ENCODE results near the gene RASAL3. TPM values are rescaled to one million over a fixed set of nuclear protein-coding genes. Genes with fewer than 3 reads are reported as not detected.

The RASAL3 gene
- total RNA-seq (2021) (1.1 TPM in 2 replicates), Bru-seq, nascent RNA (percentile 25 among the genes with signal in this experiment), BruChase-seq, experiment 1, labeled RNA remaining after a 2-hour chase (percentile 27 among the genes with signal in this experiment), BruChase-seq, experiment 2, labeled RNA remaining after a 6-hour chase (percentile 44 among the genes with signal in this experiment)
- long read RNA-seq, partial matches to known transcripts, result 18 of 34 reads
- long read RNA-seq, other reads (novel, unspliced or antisense), result 16 of 34 reads

DNA sequence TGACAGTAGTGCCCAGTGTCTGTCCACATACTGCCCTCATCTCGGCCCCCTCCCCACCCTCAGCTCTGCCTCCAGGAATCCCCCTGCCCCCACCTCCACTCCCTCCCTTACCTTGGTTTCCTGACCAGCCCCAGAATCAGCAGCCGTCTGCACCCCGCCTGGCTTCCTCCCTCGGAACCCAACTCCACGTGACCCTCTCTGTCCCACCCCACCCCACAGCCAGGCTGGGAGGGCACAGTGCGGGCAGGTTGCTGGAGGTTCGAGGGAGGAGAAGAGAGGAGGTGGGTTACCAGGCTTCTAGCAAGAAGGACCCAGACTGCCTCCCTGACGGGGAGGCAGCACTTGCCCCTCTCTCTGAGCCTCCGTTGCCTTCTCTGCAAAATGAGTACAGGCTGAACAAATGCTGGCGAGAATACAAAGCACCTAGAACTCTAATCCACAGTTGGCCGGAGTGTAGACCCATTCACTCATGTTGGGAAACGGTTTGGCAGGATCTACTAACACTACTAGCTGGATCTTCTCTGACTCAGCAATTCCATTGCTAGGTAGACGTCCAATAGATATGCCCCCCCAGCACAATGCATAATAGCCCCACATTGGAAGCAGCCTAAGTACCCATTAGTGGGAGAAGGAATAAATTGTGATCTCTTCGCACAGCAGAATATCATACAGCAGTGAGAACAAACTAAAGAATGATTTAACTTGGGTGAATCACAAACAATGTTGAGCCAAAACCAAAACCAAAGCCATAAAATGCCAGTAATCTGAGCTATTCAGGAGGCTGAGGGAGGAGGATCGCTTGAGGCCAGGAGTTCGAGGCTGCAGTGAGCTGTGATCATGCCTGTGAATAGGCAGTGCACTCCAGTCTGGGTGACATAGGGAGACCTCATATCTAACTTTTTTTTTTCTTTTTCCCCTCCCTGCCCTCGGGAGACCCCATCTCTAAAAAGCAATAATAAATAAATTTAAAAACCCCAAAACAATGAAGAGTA lies at the start of gene RASAL3:
Gene RASAL3, minus strand, starts transcription at position 151 of the 992 bp plus-strand sequence. CDS start 186 bp downstream, outside the sequence.
- CTCF ChIA-PET, result no interaction called here
- Histone ChIP-seq H3K4me1 (ENCODE audit: insufficient read depth, low read length, poor library complexity, severe bottlenecking) (peaks cover 14% of the 10 kb centered on the region), H3K9me3 (ENCODE audit: low read depth, low read length, poor library complexity, severe bottlenecking) (no peaks in the 10 kb centered on the region), H3K27ac (ENCODE audit: low read depth, low read length, poor library complexity, severe bottlenecking) (peak within 1 kb of the TSS; percentile 13), H3K36me3 (ENCODE audit: insufficient read depth, low read length, poor library complexity, severe bottlenecking) (no peaks in the 10 kb centered on the region), H3K4me3 (ENCODE audit: low read depth, low read length, poor library complexity, severe bottlenecking) (no peak within 1 kb of the TSS), H3K27me3 (replicated peaks; ENCODE audit: insufficient read depth, low read depth, low read length, poor library complexity) (no peaks in the 10 kb centered on the region)
- TF ChIP-seq, protein P1, sequence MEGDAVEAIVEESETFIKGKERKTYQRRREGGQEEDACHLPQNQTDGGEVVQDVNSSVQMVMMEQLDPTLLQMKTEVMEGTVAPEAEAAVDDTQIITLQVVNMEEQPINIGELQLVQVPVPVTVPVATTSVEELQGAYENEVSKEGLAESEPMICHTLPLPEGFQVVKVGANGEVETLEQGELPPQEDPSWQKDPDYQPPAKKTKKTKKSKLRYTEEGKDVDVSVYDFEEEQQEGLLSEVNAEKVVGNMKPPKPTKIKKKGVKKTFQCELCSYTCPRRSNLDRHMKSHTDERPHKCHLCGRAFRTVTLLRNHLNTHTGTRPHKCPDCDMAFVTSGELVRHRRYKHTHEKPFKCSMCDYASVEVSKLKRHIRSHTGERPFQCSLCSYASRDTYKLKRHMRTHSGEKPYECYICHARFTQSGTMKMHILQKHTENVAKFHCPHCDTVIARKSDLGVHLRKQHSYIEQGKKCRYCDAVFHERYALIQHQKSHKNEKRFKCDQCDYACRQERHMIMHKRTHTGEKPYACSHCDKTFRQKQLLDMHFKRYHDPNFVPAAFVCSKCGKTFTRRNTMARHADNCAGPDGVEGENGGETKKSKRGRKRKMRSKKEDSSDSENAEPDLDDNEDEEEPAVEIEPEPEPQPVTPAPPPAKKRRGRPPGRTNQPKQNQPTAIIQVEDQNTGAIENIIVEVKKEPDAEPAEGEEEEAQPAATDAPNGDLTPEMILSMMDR (conservative IDR thresholded peaks at IDR 0.05; ENCODE audit: low read depth, low read length), result no peak
- TF ChIP-seq EZH2 (IDR thresholded peaks at IDR 0.05; ENCODE audit: borderline replicate concordance, low read depth, low read length, poor library complexity, severe bottlenecking), result no peak
- POLR2A ChIA-PET (ENCODE audit: low non-redundant PET), result no interaction called here
- BruUV-seq (replicated peaks), result no TSS peak
- DNase-seq (ENCODE audit: low spot score), result no peak
- intact Hi-C loops (cut with micrococcal nuclease; ENCODE audit: unreplicated experiment), result no loop called here

DNA sequence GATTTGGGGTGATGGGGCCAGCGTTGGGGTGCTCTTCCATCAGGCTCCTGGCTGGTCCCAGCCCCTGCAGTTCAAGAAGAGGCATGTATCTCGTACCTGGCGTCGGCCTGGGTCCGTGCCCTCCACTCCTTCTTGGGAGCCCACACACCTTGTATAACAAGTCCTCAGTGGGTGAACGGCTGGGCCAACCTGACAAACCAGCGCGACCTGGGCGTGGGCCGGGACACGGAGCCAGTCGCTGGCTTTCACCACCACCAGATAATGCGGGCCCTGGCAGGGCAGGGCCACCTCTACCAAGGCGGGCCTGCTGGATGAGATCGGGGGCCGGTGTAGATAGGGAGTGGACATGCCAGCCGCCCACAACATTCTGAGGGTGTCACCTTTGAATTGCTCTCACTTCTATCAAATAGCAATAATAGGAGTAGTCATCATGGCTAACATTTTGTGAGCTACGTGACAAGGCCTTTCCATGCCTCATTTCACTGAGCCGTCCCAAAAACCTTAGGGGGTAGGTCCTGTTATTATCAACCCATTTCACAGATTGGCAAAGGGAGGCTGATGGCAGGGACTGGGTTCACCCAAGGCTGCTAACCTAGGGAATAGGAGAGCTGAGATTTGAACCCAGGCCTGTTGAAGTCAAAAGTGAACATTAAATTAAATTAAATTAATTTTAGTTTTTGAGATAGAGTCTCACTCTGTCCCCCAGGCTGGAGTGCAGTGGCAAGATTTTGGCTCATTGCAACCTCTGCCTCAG lies 47.5 kb upstream of the RASAL3 start:
- DNase-seq (ENCODE audit: low spot score), result no peak
- Histone ChIP-seq H3K4me3 (ENCODE audit: low read depth, low read length, poor library complexity, severe bottlenecking) (no peak overlapping the region), H3K36me3 (ENCODE audit: insufficient read depth, low read length, poor library complexity, severe bottlenecking) (peaks cover 8% of the 10 kb centered on the region), H3K27ac (ENCODE audit: low read depth, low read length, poor library complexity, severe bottlenecking) (no peak overlapping the region), H3K27me3 (replicated peaks; ENCODE audit: insufficient read depth, low read depth, low read length, poor library complexity) (no peaks in the 10 kb centered on the region), H3K9me3 (ENCODE audit: low read depth, low read length, poor library complexity, severe bottlenecking) (peaks cover 10% of the 10 kb centered on the region), H3K4me1 (ENCODE audit: insufficient read depth, low read length, poor library complexity, severe bottlenecking) (peaks cover 18% of the 10 kb centered on the region)
- intact Hi-C loops (cut with micrococcal nuclease; ENCODE audit: unreplicated experiment), result no loop called here
- BruUV-seq (replicated peaks), result TSS peak; percentile 11
- POLR2A ChIA-PET (ENCODE audit: low non-redundant PET), result no interaction called here
- CTCF ChIA-PET, result no interaction called here
- TF ChIP-seq, protein P1 (conservative IDR thresholded peaks at IDR 0.05; ENCODE audit: low read depth, low read length), result no peak
- no peak for TF ChIP-seq EZH2 (IDR thresholded peaks at IDR 0.05; ENCODE audit: borderline replicate concordance, low read depth, low read length, poor library complexity, severe bottlenecking)

DNA sequence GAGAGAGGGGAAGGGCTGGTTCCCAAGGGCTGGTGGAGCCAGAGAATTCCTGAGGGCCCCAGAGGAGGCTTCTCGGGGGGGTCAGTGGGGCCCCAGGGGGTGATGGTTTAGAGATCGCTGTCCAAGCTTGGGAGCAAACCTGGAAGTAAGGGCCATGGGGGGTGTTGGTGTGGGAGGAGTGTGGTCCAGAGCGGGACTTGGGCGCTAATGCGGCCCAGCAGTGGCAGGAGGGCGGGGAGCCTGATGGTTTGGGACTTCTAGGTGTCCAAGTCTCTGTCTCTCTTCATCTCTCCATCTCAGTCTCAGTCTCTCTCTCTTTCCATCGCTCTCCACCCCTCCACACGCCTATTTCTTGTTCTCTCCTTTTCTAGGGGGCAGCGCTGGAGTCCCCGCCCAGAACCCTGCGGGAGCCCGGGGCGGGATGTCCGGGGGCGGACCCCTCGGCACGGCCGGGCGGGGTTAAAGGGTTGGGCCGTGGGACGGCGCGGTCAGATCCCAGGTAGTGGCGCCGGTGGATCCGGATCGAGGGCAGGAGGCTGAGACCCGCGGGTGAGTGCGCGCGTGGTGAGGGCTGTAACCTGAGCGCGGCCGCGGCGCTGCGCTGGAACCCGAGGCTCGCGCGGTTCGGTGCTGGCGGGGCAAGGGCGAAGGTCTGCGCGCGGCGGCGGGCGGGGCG lies 43.8 kb upstream of the RASAL3 start, which contains the start of gene CYP4F22:
Gene CYP4F22, plus strand, starts transcription at position 491 of the 676 bp plus-strand sequence. CDS start 16,812 bp downstream, outside the sequence.
- TF ChIP-seq EZH2 (IDR thresholded peaks at IDR 0.05; ENCODE audit: borderline replicate concordance, low read depth, low read length, poor library complexity, severe bottlenecking), result no peak
- TF ChIP-seq, protein P1 (conservative IDR thresholded peaks at IDR 0.05; ENCODE audit: low read depth, low read length), result no peak
- ChIA-PET CTCF (no interaction called here), POLR2A (ENCODE audit: low non-redundant PET) (no interaction called here)
- H3K27me3 ChIP-seq (replicated peaks; ENCODE audit: insufficient read depth, low read depth, low read length, poor library complexity), result no peaks in the 10 kb centered on the region
- H3K9me3 ChIP-seq (ENCODE audit: low read depth, low read length, poor library complexity, severe bottlenecking), result no peaks in the 10 kb centered on the region
- H3K4me1 ChIP-seq (ENCODE audit: insufficient read depth, low read length, poor library complexity, severe bottlenecking), result peaks cover 35% of the 10 kb centered on the region
- peaks cover 8% of the 10 kb centered on the region for H3K36me3 ChIP-seq (ENCODE audit: insufficient read depth, low read length, poor library complexity, severe bottlenecking)
- H3K4me3 ChIP-seq (ENCODE audit: low read depth, low read length, poor library complexity, severe bottlenecking), result peak within 1 kb of the TSS; percentile 71
- no TSS peak for BruUV-seq (replicated peaks)
- peak; percentile 65 for DNase-seq (ENCODE audit: low spot score)
- intact Hi-C loops (cut with micrococcal nuclease; ENCODE audit: unreplicated experiment), result loop anchor here (5.0 kb wide), 2 partner anchors 49 to 91 kb away; partner anchors contain the start of gene AKAP8L
- H3K27ac ChIP-seq (ENCODE audit: low read depth, low read length, poor library complexity, severe bottlenecking), result peak within 1 kb of the TSS; percentile 81

Measured in A673 (cell line).